GM13977 (cell line): ENCODE measurements around the gene IL22RA1.

Source experiments
- DNase-seq: peaks from one replicate; pipeline ENCODE4 v3.0.0; 2012; ENCODE audit warnings: low spot score
- in situ Hi-C: fragments of 300-500 bp; cut with MboI; formaldehyde crosslinking; loops from one replicate; pipeline ENCODE4 v1.12.0; 2022; ENCODE audit warnings: low sequenced_read_pairs, low pct_unique_long_range_greater_than_20kb, mixed read lengths, inconsistent platforms; ENCODE audit not compliant: unreplicated experiment
- TF ChIP-seq, protein P1 (sequence below): IDR thresholded peaks from 2 replicates; pipeline ENCODE4 v1.5.1; 2012; ENCODE audit warnings: mild to moderate bottlenecking, control low read depth; ENCODE audit not compliant: insufficient read depth; ENCODE audit errors: extremely low read depth, missing control alignments

IL22RA1 gene

DNA sequence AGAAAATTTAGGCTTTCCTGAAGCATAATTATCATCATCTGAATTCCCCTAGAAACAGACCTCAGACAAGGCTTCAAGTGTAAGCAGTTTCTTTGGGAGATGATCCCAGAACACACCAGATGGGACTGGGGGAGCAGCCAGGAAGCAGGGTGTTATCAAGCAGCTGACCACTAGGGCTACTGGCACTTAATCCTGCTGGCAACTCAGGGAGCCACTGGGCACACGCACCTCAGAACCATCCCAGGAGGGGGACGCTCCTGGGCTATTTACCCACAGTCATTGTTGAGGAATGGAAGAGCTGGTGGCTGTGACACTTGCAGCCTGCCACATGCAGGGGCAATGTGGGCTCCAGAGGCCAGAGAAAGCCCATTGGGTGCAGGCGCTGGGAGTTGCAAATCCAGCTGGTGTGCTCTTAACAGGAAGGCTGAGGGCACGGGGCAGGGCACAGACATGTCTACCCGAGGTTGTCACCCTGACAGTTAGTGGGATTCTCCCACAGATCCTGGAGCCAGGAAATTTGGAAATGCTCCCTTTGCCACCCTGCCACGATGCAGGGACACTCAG is 15.1 kb upstream of the IL22RA1 start:
- no peak for DNase-seq
- in situ Hi-C loops: no loop called here
- TF ChIP-seq, protein P1, sequence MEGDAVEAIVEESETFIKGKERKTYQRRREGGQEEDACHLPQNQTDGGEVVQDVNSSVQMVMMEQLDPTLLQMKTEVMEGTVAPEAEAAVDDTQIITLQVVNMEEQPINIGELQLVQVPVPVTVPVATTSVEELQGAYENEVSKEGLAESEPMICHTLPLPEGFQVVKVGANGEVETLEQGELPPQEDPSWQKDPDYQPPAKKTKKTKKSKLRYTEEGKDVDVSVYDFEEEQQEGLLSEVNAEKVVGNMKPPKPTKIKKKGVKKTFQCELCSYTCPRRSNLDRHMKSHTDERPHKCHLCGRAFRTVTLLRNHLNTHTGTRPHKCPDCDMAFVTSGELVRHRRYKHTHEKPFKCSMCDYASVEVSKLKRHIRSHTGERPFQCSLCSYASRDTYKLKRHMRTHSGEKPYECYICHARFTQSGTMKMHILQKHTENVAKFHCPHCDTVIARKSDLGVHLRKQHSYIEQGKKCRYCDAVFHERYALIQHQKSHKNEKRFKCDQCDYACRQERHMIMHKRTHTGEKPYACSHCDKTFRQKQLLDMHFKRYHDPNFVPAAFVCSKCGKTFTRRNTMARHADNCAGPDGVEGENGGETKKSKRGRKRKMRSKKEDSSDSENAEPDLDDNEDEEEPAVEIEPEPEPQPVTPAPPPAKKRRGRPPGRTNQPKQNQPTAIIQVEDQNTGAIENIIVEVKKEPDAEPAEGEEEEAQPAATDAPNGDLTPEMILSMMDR: no peak

DNA sequence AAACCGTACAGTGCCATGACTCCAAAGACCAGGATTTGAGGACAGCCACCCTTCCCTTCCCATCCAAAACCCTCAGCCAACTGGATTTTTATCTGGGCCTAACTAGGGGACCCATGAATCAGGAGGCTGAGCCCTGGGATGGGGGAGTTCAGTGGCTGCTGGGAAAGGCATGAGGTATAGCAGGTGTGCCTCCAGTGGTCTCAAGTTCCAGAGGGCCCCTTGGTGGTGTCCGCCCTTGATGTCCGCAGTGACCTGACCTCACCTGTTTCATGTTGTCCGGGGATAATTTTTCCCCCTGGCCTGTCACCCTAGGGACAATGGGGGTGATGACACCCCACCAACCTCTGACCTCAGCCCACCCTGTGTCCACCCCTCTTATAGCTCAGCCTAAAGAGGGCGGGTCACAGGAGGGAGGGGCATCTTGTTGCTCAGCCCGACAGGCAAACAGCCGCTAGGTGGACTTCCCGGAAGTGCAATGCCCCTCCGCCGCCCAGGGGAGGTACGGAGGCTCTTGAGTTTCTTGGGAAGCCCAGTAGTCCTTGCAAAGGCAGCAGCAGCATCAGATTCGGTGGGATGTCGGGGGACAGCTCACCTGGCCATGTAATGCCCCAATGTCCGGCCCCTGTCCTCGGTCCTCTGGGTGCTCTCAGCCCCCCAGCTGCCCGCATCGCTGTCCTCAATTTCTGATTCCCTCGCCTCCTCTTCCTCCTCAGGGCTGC is 13.8 kb upstream of the IL22RA1 start:
- DNase-seq: no peak
- TF ChIP-seq, protein P1: no peak
- in situ Hi-C loops: no loop called here

DNA sequence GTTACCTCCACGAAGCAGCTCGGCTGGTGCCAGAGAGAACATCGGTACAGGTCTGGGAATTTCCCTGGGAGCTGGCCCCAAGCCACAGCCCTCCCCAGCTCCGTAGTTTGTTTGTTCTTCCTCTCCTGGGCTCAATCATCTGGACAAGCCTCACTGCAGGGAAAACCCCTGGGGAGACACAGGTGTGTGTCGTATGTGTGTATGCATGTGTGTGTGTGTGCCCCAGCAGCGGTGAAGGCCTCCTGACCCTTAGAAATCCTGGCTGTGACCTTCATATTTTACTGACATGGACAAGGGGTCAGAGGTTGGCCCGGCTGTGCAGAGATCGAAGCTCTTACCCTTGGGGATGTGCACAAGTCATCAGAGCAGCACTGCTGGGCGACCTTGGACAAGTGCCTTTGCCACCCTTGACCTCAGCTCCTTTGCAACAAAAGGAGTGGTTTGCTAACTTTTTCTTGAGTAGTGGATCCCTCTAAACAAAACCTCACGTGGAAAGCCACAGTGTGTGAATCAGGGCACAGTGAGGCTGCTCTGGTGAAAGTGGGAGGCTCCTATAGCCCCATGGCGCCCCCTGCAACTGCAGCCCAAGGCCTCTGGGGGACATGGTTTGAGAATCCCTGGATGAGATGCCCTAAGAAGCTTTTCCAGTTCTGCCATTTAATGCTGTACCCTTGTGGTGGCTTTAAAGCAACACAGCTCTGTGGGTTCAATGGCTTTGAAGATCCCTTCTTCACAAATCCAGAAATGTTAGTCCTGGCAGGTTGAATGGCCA is 12.3 kb upstream of the IL22RA1 start:
- in situ Hi-C loops: no loop called here
- TF ChIP-seq, protein P1: peak; percentile 23

DNA sequence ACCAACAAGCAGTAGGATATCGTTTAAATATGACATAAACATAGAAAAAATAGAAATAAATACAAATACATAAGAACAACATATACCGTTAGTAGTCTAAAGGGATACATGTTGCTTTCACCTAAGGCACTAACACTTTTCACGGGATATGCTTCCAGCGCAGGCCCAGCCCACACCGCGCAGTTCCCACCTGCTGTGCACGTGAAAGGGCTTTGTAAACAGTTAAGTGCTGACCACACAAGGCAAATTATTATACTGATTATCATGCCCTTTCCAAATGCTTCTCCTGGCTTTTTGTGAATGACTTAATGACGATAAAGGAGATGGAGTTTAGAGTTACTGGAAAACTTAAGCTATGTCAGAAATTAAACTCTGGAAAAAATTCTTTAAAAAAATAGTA is 11.3 kb upstream of the IL22RA1 start:
- DNase-seq: no peak
- in situ Hi-C loops: no loop called here
- TF ChIP-seq, protein P1: no peak

More for the DNA sequence above, 12.3 kb upstream of the IL22RA1 start:
- DNase-seq: peak; percentile 59

DNA sequence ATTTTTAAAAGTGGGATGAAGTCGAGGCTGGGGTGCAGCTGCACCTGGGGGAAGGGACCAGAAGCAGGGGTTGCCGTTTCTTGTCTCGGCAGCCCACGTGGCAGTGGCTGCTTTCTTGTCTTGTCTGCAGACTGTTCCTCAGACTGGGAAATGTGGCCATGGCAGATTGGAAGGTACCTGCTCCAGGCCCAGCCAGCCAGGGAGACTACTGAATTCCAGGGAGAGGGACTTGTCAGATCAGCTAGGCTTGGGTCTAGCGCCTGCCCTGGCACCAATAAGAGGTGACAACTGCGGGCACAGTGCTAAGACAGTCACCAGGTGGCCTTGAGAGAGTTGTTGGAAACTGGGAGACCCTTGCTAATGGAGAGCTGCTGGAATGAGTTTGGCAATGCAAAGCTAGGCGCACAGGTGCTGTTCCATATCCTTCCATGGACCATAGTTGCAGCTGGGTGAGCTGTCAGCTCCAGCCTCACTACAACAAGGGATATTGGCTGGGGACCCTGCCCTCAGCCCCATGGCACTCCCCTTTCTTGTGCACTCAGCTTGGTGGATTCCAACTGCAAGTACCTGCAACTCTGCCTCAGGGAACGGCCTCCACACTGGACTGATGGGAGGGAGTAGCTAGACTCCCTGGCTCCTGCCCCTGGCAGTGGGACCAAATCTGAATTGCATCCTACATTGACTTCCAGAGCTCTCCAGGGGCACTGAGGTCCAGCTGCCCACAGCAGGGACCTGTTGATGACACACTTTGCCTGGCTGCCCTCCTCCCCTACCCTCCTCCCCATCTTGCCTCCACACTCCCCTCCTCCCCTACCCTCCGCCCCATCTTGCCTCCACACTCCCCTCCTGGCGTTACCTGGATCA is 9.9 kb upstream of the IL22RA1 start:
- TF ChIP-seq, protein P1: no peak
- no peak for DNase-seq
- in situ Hi-C loops: no loop called here

DNA sequence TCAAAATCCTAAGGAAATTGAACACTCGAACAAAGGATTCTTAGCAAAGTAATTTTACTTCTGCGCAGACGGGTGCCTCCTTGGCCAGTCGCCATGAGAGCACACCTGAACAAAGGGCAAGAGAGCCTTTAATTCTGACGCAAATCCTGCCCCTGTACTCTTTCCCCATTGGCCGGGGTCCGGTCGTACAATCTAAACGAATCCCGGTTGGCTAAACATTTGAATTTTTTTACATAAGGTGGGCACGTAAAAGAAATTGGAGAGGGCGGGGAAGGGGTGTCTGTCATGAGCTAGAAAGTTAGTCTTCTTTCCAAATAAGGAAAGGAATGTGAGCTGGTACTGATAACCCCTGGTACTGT is 8.2 kb upstream of the IL22RA1 start:
- in situ Hi-C loops: no loop called here
- DNase-seq: no peak
- TF ChIP-seq, protein P1: no peak
